ENCODE results near the gene PARD6B. TPM values are rescaled to one million over a fixed set of nuclear protein-coding genes. Genes with fewer than 3 reads are reported as not detected.
A peak's percentile ranks its signal among the peaks of the same experiment; 100 is the strongest.

PARD6B gene
- total and polyA plus RNA-seq, 2 of the 13 experiments (the other 11 are each of a cell fraction or from before 2014, with no cell fraction given), result 6.9 to 22.2 TPM

- Histone ChIP-seq H3K4me2 (ENCODE audit: low read depth, low read length) (no peak overlapping the region), H3K36me3 (replicated peaks in 1 of 2; ENCODE audit: control insufficient read depth in 1 of 2, insufficient read depth in 2 of 2, low read length in 2 of 2) (no peaks in the 10 kb centered on the region), H2AFZ (ENCODE audit: low read length) (no peak overlapping the region), H3K27ac (ENCODE audit: extremely low read length, insufficient read depth, low read length) (no peak overlapping the region), H3K9me3 (ENCODE audit: low read length) (no peaks in the 10 kb centered on the region), H3K4me1 (ENCODE audit: insufficient read depth, low read length) (peaks cover 60% of the 10 kb centered on the region), H3K79me2 (ENCODE audit: insufficient read depth, low read length) (no peaks in the 10 kb centered on the region), H3K4me3 (replicated peaks in 1 of 3; ENCODE audit: insufficient read depth in 1 of 3, low read depth in 2 of 3, low read length in 3 of 3) (no peak overlapping the region), H4K20me1 (ENCODE audit: insufficient read depth, low read length) (no peaks in the 10 kb centered on the region), H3K27me3 (ENCODE audit: control insufficient read depth in 1 of 2, insufficient read depth in 2 of 2, low read length in 2 of 2) (no peaks in the 10 kb centered on the region), H3K9ac (ENCODE audit: insufficient read depth, low read depth, low read length) (no peak overlapping the region)
- in situ Hi-C loops (cut with HindIII; ENCODE audit: extremely low pct_ligation_motif_present, low pct_unique_long_range_greater_than_20kb) (no loop called here), intact Hi-C loops (cut with micrococcal nuclease; ENCODE audit: unreplicated experiment) (no loop called here)
- DNase-seq (ENCODE audit: low spot score), result no peak
- WGBS (ENCODE audit: low lambda C conversion rate), result 73% methylated on average over 9 of the region's 9 CpGs
- ATAC-seq, result no peak
- CTCF ChIA-PET (ENCODE audit: low intra/inter-chr PET ratio, low total read pairs), result no interaction called here
- POLR2A ChIA-PET, result no interaction called here
- no TSS peak for BruUV-seq (replicated peaks)
- no peak for FAIRE-seq
- 0 out of 2 replicates have a peak, but pooled peaks have one; percentile 67 for TF ChIP-seq NFIB (CRISPR knock-in tag; IDR thresholded peaks at IDR 0.05; ENCODE audit: borderline replicate concordance)
- TF ChIP-seq RXRA (CRISPR knock-in tag; IDR thresholded peaks at IDR 0.05), result no peak
Observed at GRCh38 chr20:50723672-50724071, 7.7 kb upstream of the PARD6B start.

- ChIA-PET POLR2A (interaction anchor here (0.5 to 1.5 kb wide), 3 partner anchors 8 to 567 kb away, joined by 3 to 8 read pairs (median 3); no protein-coding TSS in a partner anchor), CTCF (ENCODE audit: low intra/inter-chr PET ratio, low total read pairs) (no interaction called here)
- H3K4me2 ChIP-seq (ENCODE audit: low read depth, low read length), result peak overlapping the region; percentile 74
- WGBS (ENCODE audit: low lambda C conversion rate), result 52% methylated on average over 7 of the region's 7 CpGs
- DNase-seq (ENCODE audit: low spot score) (no peak), FAIRE-seq (no peak), ATAC-seq (no peak)
- no TSS peak for BruUV-seq (replicated peaks)
- H3K79me2 ChIP-seq (ENCODE audit: insufficient read depth, low read length), result no peaks in the 10 kb centered on the region
- H4K20me1 ChIP-seq (ENCODE audit: insufficient read depth, low read length), result no peaks in the 10 kb centered on the region
- no peaks in the 10 kb centered on the region for H3K36me3 ChIP-seq (replicated peaks in 1 of 2; ENCODE audit: control insufficient read depth in 1 of 2, insufficient read depth in 2 of 2, low read length in 2 of 2)
- peak overlapping the region in 2 of 3 experiments; percentile 10 to 58; a peak in 3 of 6 replicates for H3K4me3 ChIP-seq (replicated peaks in 1 of 3; ENCODE audit: insufficient read depth in 1 of 3, low read depth in 2 of 3, low read length in 3 of 3)
- no peaks in the 10 kb centered on the region for H3K27me3 ChIP-seq (ENCODE audit: control insufficient read depth in 1 of 2, insufficient read depth in 2 of 2, low read length in 2 of 2)
- in situ Hi-C loops (cut with HindIII; ENCODE audit: extremely low pct_ligation_motif_present, low pct_unique_long_range_greater_than_20kb), result no loop called here
- H3K9me3 ChIP-seq (ENCODE audit: low read length), result no peaks in the 10 kb centered on the region
- no peak overlapping the region for H3K27ac ChIP-seq (ENCODE audit: extremely low read length, insufficient read depth, low read length)
- intact Hi-C loops (cut with micrococcal nuclease; ENCODE audit: unreplicated experiment), result no loop called here
- peak overlapping the region; percentile 17 for H3K9ac ChIP-seq (ENCODE audit: insufficient read depth, low read depth, low read length)
- peaks cover 66% of the 10 kb centered on the region for H3K4me1 ChIP-seq (ENCODE audit: insufficient read depth, low read length)
- H2AFZ ChIP-seq (ENCODE audit: low read length), result peak overlapping the region; percentile 57
- TF ChIP-seq SIN3B (IDR thresholded peaks at IDR 0.05; ENCODE audit: low read length) (no peak), ZNF605 (CRISPR knock-in tag; IDR thresholded peaks at IDR 0.05) (no peak), ZBTB3 (CRISPR knock-in tag; IDR thresholded peaks at IDR 0.05; ENCODE audit: borderline replicate concordance, low read depth) (no peak), ATRX (CRISPR knock-in tag; IDR thresholded peaks at IDR 0.05; ENCODE audit: borderline replicate concordance) (no peak), ZNF3 (CRISPR knock-in tag; IDR thresholded peaks at IDR 0.05) (peak; percentile 82; the same call in 1 of the 2 replicates), ZNF34 (CRISPR knock-in tag; IDR thresholded peaks at IDR 0.05; ENCODE audit: borderline replicate concordance) (no peak), ZSCAN9 (CRISPR knock-in tag; IDR thresholded peaks at IDR 0.05; ENCODE audit: borderline replicate concordance) (no peak), ESRRA (CRISPR knock-in tag; IDR thresholded peaks at IDR 0.05; ENCODE audit: low read depth) (no peak), FOXP4 (CRISPR knock-in tag; IDR thresholded peaks at IDR 0.05) (0 out of 2 replicates have a peak, but pooled peaks have one; percentile 7), SNAPC5 (CRISPR knock-in tag; IDR thresholded peaks at IDR 0.05; ENCODE audit: borderline replicate concordance) (no peak), KLF11 (CRISPR knock-in tag; IDR thresholded peaks at IDR 0.05) (no peak), ZFP91 (CRISPR knock-in tag; IDR thresholded peaks at IDR 0.05; ENCODE audit: borderline replicate concordance) (peak; percentile 19; the same call in 1 of the 2 replicates)
Observed at GRCh38 chr20:50724112-50724725, 7.2 kb upstream of the PARD6B start.

Measured in HepG2 (cell line).